GM18858 (cell line): ENCODE data around the gene MAPK4.

Source experiments
- ATAC-seq: cut with Tn5 transposase; IDR thresholded peaks from one replicate; pipeline ENCODE4 v1.9.1; 2021; ENCODE audit not compliant: unreplicated experiment

Gene MAPK4

GRCh38 chr18:50651334-50651733 lies 91.4 kb downstream of the MAPK4 start:
- no peak for ATAC-seq

- no peak for ATAC-seq
Observed at GRCh38 chr18:50653402-50654093, 93.7 kb downstream of the MAPK4 start.

- ATAC-seq, result no peak
Observed at GRCh38 chr18:50654211-50654610, 94.3 kb downstream of the MAPK4 start.

GRCh38 chr18:50654658-50655550 lies 95.0 kb downstream of the MAPK4 start:
- no peak for ATAC-seq

GRCh38 chr18:50656396-50656795 lies 96.5 kb downstream of the MAPK4 start:
- ATAC-seq, result no peak

GRCh38 chr18:50656841-50657470 lies 97.1 kb downstream of the MAPK4 start:
- ATAC-seq, result no peak

- no peak for ATAC-seq
Observed at GRCh38 chr18:50658601-50659000, 98.7 kb downstream of the MAPK4 start.

- ATAC-seq, result no peak
Observed at GRCh38 chr18:50659091-50660003, 99.5 kb downstream of the MAPK4 start.

GRCh38 chr18:50661013-50661412 lies 101.1 kb downstream of the MAPK4 start:
- no peak for ATAC-seq

GRCh38 chr18:50662177-50662576 lies 102.3 kb downstream of the MAPK4 start:
- no peak for ATAC-seq

- ATAC-seq, result no peak
Observed at GRCh38 chr18:50662775-50663383, 103.0 kb downstream of the MAPK4 start.

- no peak for ATAC-seq
Observed at GRCh38 chr18:50663626-50664441, 103.9 kb downstream of the MAPK4 start.

- ATAC-seq, result no peak
Observed at GRCh38 chr18:50665015-50665414, 105.1 kb downstream of the MAPK4 start.

- ATAC-seq, result no peak
Observed at GRCh38 chr18:50665519-50665918, 105.6 kb downstream of the MAPK4 start.

- no peak for ATAC-seq
Observed at GRCh38 chr18:50666536-50666935, 106.6 kb downstream of the MAPK4 start.

- no peak for ATAC-seq
Observed at GRCh38 chr18:50671376-50671775, 111.5 kb downstream of the MAPK4 start.

GRCh38 chr18:50674307-50674980 lies 114.6 kb downstream of the MAPK4 start:
- no peak for ATAC-seq

GRCh38 chr18:50675043-50675442 lies 115.2 kb downstream of the MAPK4 start:
- no peak for ATAC-seq

GRCh38 chr18:50678651-50679050 lies 118.8 kb downstream of the MAPK4 start:
- ATAC-seq, result no peak
